K562 treated with DMSO at 1 percent for 4 hours (cell line): Measurements from ENCODE around the gene KCTD2. TPM values are rescaled to one million over a fixed set of nuclear protein-coding genes. Genes with fewer than 3 reads are reported as not detected.

ENCODE experiments used
- total RNA-seq: library from RNA; unstranded; fragments of 300-600 nt; gene quantifications from 2 replicates; pipeline ENCODE4 v1.2.3, GENCODE V29; 2022; ENCODE audit not compliant: insufficient read depth

Gene KCTD2, protein sequence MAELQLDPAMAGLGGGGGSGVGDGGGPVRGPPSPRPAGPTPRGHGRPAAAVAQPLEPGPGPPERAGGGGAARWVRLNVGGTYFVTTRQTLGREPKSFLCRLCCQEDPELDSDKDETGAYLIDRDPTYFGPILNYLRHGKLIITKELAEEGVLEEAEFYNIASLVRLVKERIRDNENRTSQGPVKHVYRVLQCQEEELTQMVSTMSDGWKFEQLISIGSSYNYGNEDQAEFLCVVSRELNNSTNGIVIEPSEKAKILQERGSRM
- 27.3 and 29.3 TPM in 2 replicates for total RNA-seq

DNA sequence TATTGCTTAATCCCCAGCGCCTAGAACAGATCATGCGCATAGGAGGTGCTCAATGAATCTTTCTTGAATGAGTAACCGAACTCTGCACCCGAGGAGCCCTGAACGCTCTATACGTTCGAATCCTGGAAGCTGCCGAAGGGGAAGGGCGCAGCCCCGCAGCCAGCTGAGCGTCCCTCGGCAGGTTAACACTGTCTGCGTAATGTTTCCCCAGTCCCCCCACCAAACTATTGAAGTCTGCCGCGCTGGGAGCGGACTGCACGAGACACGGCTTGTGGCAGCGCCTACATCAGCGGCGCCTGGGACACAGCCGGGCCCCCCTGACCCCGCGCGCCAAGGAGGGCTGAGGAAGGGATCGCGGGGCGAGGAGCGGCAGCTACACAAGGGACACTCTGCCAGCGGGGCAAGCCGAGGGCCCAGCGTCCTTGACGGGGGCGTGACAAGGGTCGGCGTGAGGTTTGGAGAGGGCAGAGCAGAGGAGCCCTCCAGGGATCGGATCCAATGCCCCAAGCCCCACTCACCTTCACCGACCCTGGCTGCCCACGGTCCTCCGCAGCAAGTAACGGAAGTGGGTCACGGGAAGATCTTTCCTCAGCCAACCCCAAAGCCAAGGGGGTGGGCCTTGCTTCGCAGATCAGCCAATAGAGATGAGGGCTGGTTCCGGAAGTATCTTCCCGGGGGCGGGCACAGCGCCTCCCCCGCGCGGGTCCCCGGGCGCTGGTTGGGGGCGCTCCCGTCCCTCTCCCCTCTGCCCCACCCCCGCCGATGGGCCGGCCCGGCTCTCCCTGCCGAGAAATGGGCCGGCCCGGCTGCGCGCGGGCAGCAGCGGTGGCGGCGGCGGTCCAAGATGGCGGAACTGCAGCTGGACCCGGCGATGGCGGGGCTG is at the start of gene KCTD2, which contains the start of gene ATP5PD:
Gene KCTD2 (plus strand): TSS at position 819 of the 883 bp plus-strand sequence. CDS start 26 bp downstream, at position 845.
Gene ATP5PD (minus strand): TSS at position 563 of the 883 bp plus-strand sequence. CDS start 4,319 bp downstream, outside the sequence.

DNA sequence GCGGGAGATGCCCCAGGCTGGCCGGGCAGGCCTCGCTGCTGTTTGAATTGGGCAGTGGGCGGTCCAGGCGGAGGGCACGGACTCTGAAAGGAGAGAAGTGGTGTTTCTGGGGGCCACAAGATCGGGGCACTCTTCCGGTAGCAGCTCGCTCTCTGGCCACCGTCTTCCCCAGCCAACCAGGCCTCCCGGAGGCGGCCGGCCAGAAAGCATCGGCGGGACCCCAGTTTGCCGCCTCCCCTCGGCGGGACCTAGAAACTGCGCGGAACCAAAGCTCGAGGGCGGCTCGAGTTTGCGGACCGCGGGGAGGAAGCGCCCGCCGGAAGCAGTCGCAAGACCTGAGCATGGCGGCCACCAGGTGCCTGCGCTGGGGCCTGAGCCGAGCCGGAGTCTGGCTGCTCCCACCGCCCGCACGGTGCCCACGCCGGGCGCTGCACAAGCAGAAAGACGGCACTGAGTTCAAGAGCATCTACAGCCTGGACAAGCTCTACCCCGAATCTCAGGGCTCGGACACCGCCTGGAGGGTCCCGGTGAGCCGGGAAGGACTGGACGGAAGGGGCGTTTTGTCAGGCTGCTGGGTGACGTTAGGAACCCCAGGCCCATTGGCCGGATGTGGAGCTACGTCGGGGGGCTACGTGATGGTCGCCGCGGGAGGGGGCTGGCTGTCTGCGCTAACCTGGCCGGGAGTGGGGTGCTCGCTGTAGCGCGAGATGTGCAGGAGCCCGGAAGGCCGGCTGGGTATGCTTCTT is 34.5 kb upstream of the KCTD2 start, which contains the start of gene MRPL58:
Gene MRPL58 (plus strand): TSS at position 325 of the 746 bp plus-strand sequence. CDS start 17 bp downstream, at position 342.

DNA sequence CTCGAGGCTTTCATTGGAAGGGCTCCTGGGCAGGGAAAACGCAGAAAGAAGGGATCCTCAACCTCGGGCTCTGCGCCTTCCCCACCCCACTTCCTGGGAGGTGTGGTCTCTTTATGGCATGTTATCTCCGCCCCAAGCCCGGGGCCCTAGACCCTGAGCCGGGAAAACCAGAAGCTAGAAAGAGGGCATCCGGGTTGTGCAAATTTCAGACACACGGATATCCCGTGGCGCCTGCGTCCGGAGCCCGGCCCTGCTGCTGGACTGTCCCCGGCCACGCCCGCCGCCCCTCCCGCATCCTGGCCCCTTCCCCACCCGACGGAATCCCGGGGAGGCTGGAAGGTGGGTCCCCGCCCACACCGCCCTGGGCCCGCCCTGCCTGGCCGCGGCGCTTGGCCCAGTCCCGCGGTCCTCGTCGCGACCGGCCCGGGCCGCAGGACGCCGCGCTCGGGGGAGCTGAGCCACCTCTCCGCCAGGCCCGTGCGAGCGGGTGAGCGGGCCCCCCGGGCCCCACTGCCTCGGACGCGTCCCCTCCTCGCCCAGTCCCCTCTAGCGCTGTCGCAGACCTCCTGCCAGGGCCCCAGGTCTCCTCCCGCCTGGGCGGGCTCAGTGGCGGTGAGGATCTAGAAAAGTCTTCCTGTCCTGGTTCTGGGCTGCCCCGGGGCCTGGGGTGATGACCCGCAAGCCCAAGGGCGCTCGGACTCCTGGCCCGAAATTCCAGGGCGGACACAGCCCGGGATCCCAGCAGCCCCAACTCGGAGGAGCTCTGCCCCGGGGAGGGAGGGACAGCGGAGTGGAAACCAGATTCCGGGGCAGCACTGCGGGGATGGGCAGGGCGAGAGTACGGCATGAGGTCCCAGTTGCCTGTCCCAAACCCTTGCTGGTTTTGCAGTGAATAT is 40.8 kb downstream of the KCTD2 start, which contains the start of gene SLC16A5:
Gene SLC16A5 (plus strand): TSS at position 397 of the 896 bp plus-strand sequence. CDS start 5,683 bp downstream, outside the sequence.

GRCh38 chr17:75109407-75110233 is 62.6 kb downstream of the KCTD2 start, which contains the start of gene ARMC7:
Gene ARMC7, plus strand, starts transcription at chr17:75109969. Its CDS starts 320 bp downstream, at chr17:75110289.

Other genes starting within 250 kb of the KCTD2 start
- gene GRIN2C, start 187.3 kb upstream of the KCTD2 start, total RNA-seq = 0.86 and 1.1 TPM in 2 replicates
- gene FDXR, start 174.2 kb upstream of the KCTD2 start, total RNA-seq = 85.8 and 115 TPM in 2 replicates
- 0.62 TPM in 1 of 2 replicates, not detected in the other for gene FADS6, start 153.6 kb upstream of the KCTD2 start, total RNA-seq
- 0.33 and 0.47 TPM in 2 replicates for gene USH1G, start 124.0 kb upstream of the KCTD2 start, total RNA-seq
- gene OTOP2, start 123.0 kb upstream of the KCTD2 start, total RNA-seq = 0.40 TPM in 1 of 2 replicates, not detected in the other
- not detected in 2 replicates for gene OTOP3, start 111.3 kb upstream of the KCTD2 start, total RNA-seq
- gene HID1, start 74.5 kb upstream of the KCTD2 start, total RNA-seq = 3.9 and 9.1 TPM in 2 replicates
- gene CDR2L, start 59.6 kb upstream of the KCTD2 start, total RNA-seq = 13.3 and 19.2 TPM in 2 replicates
- gene MRPL58, start 34.6 kb upstream of the KCTD2 start, total RNA-seq = 54.4 and 62.3 TPM in 2 replicates
- 428 and 454 TPM in 2 replicates for gene ATP5PD, start 256 bp upstream of the KCTD2 start, total RNA-seq
- 2.7 and 7.1 TPM in 2 replicates for gene SLC16A5, start 40.7 kb downstream of the KCTD2 start, total RNA-seq
- 26.8 and 34.7 TPM in 2 replicates for gene ARMC7, start 62.7 kb downstream of the KCTD2 start, total RNA-seq
- gene NT5C, start 84.5 kb downstream of the KCTD2 start, total RNA-seq = 52.2 and 76.2 TPM in 2 replicates
- 93.6 and 108 TPM in 2 replicates for gene JPT1, start 107.3 kb downstream of the KCTD2 start, total RNA-seq
- 141 and 150 TPM in 2 replicates for gene SUMO2, start 135.7 kb downstream of the KCTD2 start, total RNA-seq
- 51.6 and 61.5 TPM in 2 replicates for gene NUP85, start 158.5 kb downstream of the KCTD2 start, total RNA-seq
- 39.6 and 59.9 TPM in 2 replicates for gene GGA3, start 214.4 kb downstream of the KCTD2 start, total RNA-seq
- 55.5 and 57.3 TPM in 2 replicates for gene MRPS7, start 214.7 kb downstream of the KCTD2 start, total RNA-seq
- gene MIF4GD, start 224.0 kb downstream of the KCTD2 start, total RNA-seq = 48.9 and 50.6 TPM in 2 replicates
- gene SLC25A19, start 242.2 kb downstream of the KCTD2 start, total RNA-seq = 34.1 and 39.9 TPM in 2 replicates